ENCODE results near the gene PLD5.

DNA sequence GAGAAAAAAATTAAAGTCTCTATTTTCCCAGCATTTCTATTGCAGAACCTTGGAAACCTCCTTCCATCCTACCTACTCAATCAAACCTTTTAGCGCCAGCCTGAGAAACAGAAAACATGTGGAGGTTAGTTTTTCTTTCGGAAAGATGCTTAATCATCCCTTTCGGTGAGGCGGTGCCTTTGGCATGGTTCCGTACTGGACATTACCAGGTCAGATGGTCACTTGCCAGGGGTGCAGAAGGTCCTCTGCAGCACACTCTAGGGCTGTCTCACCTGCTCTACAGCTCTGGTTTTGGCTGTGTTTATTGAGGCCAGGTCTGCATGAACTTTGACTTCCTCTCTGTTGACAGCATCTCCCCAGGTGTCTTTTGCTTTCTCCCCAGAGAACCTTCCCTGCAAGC is 121.5 kb downstream of the PLD5 start:
- TF ChIP-seq, protein P1, sequence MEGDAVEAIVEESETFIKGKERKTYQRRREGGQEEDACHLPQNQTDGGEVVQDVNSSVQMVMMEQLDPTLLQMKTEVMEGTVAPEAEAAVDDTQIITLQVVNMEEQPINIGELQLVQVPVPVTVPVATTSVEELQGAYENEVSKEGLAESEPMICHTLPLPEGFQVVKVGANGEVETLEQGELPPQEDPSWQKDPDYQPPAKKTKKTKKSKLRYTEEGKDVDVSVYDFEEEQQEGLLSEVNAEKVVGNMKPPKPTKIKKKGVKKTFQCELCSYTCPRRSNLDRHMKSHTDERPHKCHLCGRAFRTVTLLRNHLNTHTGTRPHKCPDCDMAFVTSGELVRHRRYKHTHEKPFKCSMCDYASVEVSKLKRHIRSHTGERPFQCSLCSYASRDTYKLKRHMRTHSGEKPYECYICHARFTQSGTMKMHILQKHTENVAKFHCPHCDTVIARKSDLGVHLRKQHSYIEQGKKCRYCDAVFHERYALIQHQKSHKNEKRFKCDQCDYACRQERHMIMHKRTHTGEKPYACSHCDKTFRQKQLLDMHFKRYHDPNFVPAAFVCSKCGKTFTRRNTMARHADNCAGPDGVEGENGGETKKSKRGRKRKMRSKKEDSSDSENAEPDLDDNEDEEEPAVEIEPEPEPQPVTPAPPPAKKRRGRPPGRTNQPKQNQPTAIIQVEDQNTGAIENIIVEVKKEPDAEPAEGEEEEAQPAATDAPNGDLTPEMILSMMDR (IDR thresholded peaks at IDR 0.05; ENCODE audit: extremely low read depth in 1 of 2, insufficient read depth in 1 of 2, low read depth in 1 of 2, low read length in 2 of 2): no peak
- no peak for TF ChIP-seq POLR2A (IDR thresholded peaks at IDR 0.05; ENCODE audit: low read depth, low read length)
- no peak for TF ChIP-seq POLR2AphosphoS5 (IDR thresholded peaks at IDR 0.05; ENCODE audit: insufficient read depth, low read depth, low read length)
- TF ChIP-seq, protein P2, sequence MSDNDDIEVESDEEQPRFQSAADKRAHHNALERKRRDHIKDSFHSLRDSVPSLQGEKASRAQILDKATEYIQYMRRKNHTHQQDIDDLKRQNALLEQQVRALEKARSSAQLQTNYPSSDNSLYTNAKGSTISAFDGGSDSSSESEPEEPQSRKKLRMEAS (IDR thresholded peaks at IDR 0.05; ENCODE audit: insufficient read depth, insufficient read length): no peak
- no peak for TF ChIP-seq MYC (IDR thresholded peaks at IDR 0.05; ENCODE audit: low read depth, low read length)
- TF ChIP-seq GATA2 (IDR thresholded peaks at IDR 0.05; ENCODE audit: insufficient read depth, insufficient read length, low read depth, low read length): no peak
- no peak for TF ChIP-seq FOS (IDR thresholded peaks at IDR 0.05; ENCODE audit: borderline replicate concordance, insufficient read depth, low read length)
- TF ChIP-seq EZH2 (IDR thresholded peaks at IDR 0.05; ENCODE audit: borderline replicate concordance, low read depth, low read length, severe bottlenecking): no peak

Data from endothelial cell of umbilical vein (primary cell).